Cardiac septum (tissue), 1 donor: ENCODE measurements around the gene TOX2. TPM values are rescaled to one million over a fixed set of nuclear protein-coding genes. Genes with fewer than 3 reads are reported as not detected.

Source experiments
- DNase-seq: peaks from one replicate; pipeline ENCODE4 v3.0.0-alpha.2; 2020; ENCODE audit warnings: low spot score
- intact Hi-C: fragments of 100-400 bp; cut with DNase I; formaldehyde crosslinking; loops from one replicate; pipeline ENCODE4 v1.14.0; 2022
- total RNA-seq: library from RNA; stranded (reverse); fragmentation: NEBNext Ultra II Directional; extraction: Animal tissue kit (Norgen Biotek cat#: 25700); gene quantifications from one replicate; pipeline ENCODE4 v1.2.1, GENCODE V29; 2021
- donor health status: DM: no; HTN: no; CAD: no.

Gene TOX2
- total RNA-seq, 1 donor from 2014 or later: 1.4 TPM

DNA sequence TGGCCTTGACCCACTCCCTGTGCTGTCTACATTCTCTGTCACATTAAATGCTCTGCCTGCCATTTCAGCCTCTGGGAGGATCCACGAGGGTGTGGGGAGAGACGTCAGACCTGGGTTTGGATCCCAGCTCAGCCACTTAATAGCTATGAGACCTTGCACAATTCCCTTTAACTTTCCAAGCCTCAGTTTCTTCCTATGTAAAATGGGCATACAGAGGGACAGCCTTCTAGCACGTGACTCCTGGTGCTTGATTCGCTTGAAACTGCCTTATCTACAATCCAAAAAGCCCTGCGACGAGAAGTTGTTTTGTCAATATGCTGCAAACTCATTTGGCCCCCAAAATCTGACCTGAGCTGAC, 40.0 kb downstream of the TOX2 start:
- intact Hi-C loops: no loop called here
- DNase-seq: no peak

DNA sequence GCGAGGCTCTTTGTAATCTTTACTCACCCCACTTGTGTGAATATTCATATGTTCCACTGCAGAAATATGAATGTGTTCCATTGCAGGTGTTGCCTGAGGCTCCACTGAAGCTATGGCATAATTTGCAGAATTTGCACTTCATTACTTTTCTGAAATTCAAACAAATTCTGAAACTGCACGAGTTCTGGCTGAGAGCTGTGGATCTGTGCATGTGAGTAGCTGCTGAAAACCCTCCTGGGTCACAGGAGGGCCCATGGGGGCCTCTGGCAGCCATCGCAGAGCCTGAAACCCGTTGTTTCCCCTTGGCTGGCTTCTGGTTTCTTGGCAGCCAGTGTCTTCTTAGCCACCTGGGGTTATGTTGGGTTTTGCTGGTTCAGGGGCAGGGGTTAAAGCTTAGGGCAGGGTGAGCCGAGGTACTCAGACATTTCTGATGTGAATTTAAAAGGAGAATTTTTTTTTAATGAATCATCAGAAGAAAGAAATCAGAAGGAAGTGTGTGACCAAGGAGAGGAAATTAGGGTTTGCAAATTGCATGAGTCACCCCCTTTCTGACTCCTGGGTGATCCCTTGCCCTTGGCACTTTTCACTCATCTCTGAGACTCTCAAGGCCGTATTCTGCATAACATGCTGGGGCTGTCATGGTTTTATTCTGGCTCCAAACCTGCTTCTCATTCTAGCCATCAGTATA, 40.6 kb downstream of the TOX2 start:
- intact Hi-C loops: no loop called here
- DNase-seq: no peak

DNA sequence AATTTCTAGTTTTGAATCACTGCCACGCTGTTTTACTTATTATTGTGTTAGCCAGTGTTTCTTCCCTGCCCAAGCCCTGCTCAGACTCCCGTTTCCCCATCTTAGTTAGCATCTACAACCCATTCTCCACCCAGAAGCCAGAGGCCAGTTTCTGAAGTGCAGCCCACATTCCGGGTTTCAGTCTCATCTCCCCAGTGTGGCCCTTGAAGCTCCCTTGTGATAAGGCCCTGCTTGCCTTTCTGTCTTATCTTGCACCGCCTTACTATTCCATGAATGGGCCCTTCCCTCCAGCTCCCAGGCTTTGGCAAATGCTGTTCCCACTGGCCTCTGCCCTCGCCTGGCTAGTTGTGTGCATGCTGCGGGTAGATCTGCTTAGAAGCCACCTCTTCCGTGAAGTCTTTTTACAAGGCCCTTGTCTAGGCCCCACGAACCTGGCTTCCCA, 41.1 kb downstream of the TOX2 start:
- intact Hi-C loops: no loop called here
- DNase-seq: no peak

DNA sequence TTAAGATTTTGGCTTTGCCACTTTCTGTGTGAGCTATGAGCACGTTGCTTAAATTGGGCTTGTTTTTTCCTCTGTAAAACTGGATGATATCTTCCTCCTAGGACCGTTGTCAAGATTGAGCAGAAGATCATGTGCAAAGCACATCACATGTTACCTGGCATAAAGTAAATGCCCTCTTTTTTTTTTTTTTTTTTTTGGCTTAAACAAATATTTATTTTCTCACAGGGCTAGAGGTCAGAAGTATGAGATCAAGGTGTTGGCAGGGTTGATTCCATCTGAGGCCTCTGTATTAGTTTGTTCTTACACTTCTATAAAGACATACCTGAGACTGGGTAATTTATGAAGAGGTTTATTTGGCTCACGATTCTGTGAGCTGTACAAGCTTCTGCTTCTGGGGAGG, 42.7 kb downstream of the TOX2 start:
- intact Hi-C loops: no loop called here
- no peak for DNase-seq

DNA sequence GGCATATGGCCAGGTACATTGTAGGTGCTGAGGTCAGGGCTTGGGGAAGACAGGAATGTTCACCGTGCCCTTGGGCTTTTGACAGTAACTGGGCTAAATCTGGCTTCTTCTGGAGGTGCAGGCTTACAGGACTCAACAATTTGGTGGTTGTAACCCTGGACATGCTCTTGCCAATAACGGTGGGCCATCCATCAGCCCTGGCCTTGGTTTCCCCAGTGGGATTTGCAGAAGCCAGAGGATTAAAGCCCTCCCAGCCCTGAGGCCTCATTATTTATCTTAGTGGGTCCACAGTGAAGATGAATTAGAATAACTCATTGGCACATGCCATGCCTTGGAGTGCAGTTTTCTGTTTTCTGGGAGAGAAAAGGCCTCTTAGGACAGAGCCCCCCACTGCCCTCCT, 44.0 kb downstream of the TOX2 start:
- peak; percentile 9 for DNase-seq
- intact Hi-C loops: no loop called here

DNA sequence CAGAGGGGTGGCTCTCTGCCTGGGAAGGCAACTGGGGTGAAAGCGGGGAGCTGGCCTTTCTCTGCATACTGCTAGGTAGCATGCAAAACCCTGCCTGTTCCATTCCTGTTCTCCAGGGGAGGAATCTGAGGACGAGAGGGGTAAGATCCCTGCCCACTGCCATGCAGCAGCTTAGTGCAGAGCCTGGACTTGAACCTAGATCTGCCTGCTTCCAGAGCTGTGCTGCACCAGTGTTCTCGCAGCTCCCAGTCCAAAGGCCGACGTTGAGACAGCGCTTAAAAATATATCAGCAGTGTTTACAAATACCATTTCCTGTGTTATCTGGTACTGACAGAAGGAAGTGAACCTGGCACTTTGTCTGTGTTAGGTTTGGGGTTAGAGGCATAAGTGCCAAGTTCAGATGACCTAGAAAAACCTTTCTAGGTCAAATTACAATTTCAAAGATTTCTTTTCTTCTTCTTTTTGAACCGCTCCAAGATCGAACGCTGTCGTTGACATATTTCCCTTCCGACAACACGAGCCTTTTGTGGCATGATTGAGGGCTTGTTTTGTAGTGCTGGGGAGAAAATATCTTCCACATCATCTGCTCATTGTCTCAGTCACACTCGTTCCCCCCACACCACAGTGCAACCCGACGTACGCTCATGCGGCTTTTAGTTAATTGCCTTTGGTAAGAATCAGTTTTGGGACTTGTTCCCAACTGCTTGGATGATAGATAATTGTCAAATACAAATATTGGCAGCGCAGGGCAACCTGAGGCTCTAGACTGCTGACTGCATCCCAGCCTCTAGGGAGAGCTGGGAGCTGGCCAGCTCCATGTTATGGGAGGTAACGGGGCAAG, 44.6 kb downstream of the TOX2 start:
- DNase-seq: peak; percentile 62
- intact Hi-C loops: no loop called here

DNA sequence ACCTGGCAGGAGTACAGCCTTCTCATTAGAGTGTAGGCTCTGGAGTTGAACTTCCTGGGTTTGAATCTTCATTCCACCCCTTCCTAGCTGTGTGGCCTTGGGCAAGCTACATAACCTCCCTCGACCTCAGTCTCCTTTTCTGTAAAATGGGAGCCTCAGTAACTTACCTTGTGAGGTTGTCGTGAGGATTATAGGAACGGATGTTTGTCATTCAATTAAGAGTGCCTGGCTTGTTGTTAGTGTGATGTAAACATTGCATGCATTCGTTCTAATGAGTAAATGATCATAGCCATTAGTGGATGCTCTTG, 45.2 kb downstream of the TOX2 start:
- intact Hi-C loops: no loop called here

DNA sequence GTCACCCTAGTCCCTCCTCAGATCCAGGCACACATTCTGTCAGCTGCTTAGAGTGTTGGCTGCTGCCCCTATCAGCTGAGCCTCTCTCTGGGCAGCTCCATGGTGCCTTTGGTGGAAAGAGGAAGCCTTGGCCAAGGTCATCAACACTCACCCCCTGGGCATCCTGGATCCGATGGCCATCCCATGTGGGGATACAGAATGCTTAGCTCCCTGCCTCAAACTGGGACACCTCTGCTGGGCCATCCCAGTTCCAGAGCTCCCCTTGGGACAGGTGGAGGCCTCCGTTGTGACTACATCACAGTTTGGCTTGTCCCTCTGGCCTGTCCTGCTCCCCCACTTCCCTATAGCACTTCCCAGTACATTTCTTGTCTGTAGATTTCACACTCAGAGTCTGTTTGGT, 45.6 kb downstream of the TOX2 start:
- peak; percentile 74 for DNase-seq
- intact Hi-C loops: no loop called here

More for the DNA sequence above, 45.2 kb downstream of the TOX2 start:
- DNase-seq: peak; percentile 3

DNA sequence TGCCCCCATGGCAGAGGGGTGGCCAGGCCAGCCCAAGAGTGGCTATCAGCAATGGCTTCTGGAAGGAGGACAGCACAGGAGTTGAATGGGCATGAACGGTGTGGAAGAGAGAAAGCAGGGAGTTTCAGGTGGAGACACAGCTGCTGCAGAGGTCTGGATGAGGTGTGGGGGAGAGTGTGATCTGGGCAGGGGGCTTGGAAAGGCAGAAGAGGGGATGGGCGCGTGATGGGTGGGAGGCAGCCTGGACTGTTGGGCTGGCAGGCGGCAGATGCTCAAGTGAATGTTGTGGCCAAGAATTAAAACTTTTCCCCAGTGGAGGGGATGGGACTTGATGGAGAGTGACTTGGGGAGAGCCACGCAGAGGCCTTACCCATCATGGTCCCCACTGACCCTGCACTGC, 46.5 kb downstream of the TOX2 start:
- intact Hi-C loops: no loop called here
- peak; percentile 29 for DNase-seq

DNA sequence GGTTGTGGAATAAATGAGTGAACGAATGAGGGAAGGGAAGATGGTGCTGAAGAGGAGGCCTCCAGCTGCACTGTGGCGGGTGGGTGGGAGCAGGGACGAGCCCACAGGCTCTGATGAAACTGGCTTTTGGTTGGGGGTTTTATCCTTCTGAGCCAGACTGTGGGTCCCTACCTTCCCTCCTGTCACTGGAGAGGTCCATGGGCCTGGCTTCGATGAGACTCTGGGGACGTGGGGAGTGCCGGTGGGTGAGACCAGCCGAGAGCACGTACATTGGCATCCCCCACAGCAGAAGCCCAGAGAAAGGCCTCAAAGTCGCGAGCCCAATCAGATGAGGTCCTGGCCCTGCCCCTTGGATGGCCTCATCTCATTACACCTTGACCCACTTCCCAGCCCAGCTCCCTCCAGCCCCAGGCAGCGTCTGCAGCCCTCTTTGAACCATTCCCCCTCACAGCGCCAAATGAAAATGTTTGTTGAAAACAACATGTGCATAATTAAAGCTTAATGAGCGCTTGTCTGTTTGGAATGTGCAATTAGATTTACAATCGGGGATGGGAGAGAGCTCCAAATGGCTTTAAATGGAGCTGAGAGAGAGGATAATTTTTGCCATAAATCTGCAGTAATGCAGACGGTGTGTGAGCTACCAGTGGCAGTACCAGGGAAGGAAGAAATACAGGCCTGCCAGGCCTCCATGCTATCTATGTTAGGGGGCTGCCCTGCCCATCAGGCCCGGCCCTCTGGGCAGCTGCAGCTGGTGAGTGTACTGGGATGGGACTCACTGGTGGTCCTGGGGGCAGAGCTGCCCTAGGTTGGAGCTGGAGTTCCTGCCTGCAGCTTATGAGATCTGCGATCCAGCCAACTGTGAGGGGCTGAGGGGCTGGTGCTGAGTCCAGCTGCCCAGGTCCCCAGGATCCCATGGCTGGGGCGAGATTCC, 47.2 kb downstream of the TOX2 start:
- intact Hi-C loops: no loop called here

DNA sequence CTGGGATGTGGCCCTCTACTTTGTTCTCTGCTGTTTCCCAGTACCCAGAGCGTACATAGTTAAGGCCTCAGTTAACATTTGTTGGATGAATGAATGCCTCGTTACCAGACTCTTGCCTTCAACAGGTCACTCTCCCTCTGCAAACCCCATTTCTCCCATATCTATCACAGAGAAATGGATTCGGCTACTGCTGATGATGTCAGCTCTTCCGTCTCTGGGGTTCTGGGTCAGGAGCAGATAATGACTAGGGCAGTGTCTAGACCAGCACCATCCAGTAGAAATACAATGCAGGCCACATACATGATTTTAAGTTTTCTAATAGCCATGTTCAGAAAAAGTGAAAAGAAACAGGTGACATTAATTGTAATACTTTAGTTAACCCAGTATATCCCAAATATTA, 47.9 kb downstream of the TOX2 start:
- intact Hi-C loops: no loop called here
- no peak for DNase-seq

More for the DNA sequence above, 47.2 kb downstream of the TOX2 start:
- peak; percentile 33 for DNase-seq

DNA sequence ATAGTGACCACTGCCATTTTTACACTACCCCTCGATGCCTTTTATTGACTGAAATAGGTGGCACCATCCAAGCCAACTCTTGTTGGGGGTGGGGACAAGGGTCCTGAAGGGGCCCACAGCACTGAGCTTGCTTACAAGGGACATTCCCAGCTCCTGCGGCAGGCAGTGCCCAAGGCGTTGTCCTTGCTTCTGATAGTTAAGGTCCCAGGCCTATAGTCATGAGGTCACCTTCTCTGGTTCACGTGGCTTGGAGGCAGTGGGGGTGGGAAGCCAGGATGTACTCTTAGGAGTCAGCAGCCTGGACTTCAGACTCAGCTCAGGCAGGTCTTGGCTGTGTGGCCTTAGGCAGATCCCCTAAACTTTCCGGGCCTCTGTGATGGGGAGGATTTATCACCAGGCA, 48.6 kb downstream of the TOX2 start:
- intact Hi-C loops: no loop called here
- DNase-seq: peak; percentile 26

DNA sequence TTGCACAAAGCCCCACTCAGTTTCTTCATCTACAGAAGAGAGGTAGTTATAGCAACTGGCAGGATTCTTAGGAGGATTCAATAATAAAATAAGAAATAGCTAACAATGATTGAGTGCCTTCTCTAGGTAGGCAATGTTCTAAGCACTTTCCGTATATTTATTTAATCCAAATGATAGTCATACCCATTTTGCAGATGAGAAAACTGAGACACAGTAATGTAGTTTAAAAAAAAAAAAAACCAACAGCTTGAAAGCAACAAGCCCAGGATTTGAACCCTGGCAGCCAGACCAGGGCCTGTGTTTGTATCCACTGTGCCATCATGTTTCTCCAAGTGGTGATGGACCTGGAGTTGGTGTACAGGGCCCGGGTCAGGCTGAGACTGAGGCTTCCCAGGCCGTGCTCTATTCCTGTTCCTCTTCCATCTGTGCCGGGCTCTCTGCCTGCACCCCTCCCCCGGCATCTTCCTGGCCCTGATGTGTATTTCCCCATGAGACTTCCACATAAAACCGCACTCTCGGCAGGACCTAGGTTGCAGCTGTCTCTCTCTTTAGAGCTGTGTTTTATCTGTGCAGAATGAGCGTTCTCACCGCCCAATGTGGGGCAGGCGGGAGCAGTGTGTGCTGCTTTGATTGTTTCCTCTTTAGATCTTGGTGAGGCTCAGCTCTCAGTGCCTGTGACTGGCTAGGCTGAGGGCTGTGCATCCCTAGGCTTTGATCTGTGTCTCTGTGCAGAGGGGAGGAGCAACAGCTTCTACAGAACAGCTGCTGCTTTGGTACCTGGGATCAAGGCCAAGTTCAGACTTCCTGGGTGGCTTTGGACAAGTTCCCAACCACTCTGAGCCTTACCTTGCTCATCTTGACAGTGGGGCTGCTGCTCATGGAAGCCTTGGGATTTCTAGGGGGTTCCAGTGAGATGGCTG, 49.5 kb downstream of the TOX2 start:
- DNase-seq: peak; percentile 83

DNA sequence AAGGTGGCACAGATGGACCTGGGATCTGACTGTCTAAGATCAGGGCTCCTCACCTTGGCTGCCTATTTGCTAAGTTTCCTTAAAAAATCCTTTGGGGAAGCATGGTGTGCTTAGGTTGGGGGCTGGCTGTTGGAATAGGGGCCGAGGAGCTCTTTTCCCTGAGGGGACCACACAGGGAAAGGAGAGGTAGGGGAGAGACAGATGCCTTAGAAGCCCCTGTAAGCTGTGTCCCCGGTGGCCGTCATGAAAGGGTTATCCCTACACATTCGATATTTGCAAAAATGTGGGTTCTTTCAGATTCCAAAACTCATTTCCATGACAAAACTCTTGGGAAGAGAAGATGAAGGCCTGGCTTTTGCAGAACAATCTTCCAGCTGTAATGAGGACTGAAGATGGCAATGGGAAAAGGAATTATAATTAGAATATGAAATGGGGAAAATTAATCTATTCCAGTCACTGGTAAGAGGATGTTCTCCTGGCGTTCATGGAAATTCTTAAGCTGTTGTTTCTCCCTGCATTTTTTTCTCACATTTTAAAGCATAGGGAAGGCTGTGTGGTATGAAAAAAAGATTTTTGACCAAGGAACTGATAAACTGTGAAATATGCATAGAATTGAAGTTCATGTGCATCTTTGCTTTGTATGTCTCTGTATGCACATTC, 53.8 kb downstream of the TOX2 start:
- DNase-seq: no peak
- intact Hi-C loops: no loop called here

More for the DNA sequence above, 49.5 kb downstream of the TOX2 start:
- intact Hi-C loops: no loop called here

DNA sequence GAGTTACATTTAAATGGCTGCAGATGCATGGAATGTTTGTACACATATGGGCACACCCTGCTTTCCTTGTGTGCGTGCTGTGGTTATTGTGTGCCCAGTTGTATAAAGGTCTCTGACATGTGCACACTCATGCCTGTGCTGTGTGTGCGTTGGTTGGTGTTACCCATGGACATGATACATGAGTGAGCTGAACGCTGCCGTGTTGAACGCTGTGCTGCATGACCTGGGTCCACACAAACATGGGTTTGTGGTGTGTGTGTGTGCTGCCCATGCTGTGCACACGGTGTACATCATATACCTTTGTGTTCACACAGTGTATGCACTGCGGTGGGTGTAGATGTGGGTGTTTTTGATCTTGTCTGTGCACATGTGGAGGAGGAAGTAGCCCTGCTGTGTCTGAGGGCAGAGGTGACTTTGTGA, 54.4 kb downstream of the TOX2 start:
- intact Hi-C loops: no loop called here
- no peak for DNase-seq

DNA sequence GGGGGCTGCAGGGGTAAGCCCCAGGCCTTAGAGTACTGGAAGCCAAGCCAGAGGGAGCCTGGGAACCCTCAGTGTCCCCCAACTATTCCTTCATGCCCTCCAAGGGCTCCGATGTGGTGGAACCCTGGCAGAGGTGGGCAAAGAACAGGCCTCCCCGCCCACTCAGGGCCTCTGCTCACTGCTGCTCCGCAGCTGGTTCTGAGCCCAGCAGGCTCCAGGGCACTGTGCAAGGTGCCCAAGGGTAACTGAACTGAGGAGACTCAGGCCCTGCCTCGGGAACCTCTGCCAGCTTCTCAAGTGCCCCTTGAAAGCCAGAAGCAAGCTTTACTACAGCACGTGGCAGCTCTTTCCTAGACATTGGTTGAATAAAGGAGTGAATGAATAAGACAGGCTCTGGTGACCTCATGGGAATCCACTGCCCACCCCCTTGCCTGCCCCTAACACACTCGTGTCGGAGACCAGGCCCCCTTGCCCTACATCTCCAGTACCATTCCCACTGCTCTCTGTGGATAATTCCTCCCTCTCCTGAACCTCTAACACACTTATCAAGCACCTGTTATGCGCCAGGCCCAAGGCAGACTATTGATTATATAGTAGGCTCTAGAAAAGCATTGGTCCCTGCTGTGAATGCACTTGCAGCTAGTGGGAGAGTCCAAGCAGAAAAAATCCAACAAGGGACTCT, 55.0 kb downstream of the TOX2 start:
- DNase-seq: peak; percentile 49
- intact Hi-C loops: no loop called here

DNA sequence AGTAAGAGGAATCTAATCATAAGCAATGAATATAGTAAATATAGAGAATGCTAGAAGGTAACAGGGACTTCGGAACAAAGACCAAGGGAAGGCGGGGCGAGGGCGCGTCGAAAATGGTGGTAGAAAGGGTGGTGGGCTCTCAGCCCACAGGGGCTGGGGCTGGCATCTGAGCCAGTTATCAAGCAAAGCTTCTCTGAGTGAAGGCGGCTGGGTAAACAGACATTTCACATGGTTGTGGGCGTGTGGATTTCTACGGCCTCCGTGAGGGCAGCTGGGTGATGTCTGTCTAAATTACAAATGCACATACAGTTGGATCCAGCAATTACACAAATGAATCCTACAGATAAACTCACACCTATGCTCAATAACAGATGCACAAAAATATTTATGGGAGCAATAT, 56.6 kb downstream of the TOX2 start:
- DNase-seq: no peak
- intact Hi-C loops: no loop called here

DNA sequence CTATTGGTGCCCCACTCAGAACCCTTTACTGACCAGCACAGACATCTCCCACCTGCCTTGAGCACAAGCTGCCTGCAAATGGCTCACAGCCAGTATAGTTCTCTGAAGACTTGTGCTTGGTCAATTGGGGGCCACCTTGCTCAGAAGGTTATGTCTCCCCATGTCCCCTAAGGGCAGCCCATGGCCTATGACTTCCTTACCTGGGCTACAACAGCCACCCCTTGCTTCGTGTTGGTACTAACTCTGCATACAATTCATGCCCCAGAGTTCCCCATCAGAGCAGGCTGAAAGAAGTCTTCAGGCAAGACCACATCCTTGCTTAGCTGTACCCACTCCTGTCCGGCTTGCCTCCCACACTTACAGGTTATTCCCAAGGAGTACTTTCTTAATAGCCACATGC, 57.4 kb downstream of the TOX2 start:
- intact Hi-C loops: no loop called here

More for the DNA sequence above, 57.4 kb downstream of the TOX2 start:
- no peak for DNase-seq
